ENCODE measurements around the gene CDCP2.
A peak's percentile ranks its signal among the peaks of the same experiment; 100 is the strongest.

CDCP2 gene

DNA sequence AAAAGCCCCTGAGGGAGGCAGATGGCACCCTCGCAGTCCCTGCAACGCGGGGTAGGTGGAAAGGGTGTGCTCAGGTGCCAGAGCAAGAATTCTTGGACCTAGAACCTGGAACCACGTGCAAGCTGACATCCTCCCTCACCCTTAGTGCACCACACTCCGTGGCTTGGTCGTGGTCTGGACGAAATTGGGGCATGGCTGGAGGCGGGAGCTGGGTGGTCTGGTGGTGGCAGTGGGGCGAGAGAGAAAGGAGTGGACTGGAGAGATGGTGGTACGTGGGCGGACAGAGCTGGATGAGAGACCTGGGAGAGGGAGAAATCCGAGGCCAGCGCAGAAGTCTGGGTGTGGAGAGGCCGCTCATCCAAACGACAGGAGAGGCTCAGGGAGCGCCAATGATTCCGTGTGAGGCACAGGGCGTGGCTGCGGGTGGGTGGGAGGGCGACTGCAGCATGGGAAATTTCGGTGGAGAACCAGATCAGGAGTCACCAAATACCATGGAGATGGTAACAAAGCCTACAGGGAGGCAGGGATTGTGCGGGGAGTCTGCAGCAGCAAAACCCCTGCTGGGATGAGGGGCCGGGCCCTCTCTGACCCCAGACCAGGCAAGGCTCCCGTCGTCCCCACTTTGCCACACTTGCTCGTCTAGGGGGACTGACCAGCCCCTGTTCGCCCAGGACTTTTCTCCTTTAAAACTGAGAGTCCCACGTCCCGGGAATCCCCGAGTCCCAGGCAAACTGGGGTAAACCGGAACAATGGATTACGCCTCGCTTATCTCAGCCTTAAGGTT, 31.9 kb downstream of the CDCP2 start:
- no peak overlapping the region for H3K4me3 ChIP-seq
- H3K4me2 ChIP-seq, result peak overlapping the region; percentile 60
- H3K27ac ChIP-seq, result no peak overlapping the region

GRCh38 chr1:54120018-54120697, 32.6 kb downstream of the CDCP2 start:
- H4K20me1 ChIP-seq, result no peaks in the 10 kb centered on the region
- peaks cover 3% of the 10 kb centered on the region; the same call in 1 of the 2 replicates for H3K4me1 ChIP-seq
- H3K27me3 ChIP-seq, result peaks cover 5% of the 10 kb centered on the region; the same call in 1 of the 2 replicates
- H3K4me2 ChIP-seq, result no peak overlapping the region
- H3K9me3 ChIP-seq, result no peaks in the 10 kb centered on the region
- H3K4me3 ChIP-seq, result no peak overlapping the region
- H3K9ac ChIP-seq, result no peak overlapping the region
- no peak for TF ChIP-seq Cebpa-rat (IDR thresholded peaks at IDR 0.05)
- no peak overlapping the region for H3K27ac ChIP-seq
- H3K36me3 ChIP-seq, result no peaks in the 10 kb centered on the region

More for the DNA sequence above, 31.9 kb downstream of the CDCP2 start:
- Histone ChIP-seq H3K4me1 (peaks cover 3% of the 10 kb centered on the region; the same call in 1 of the 2 replicates), H3K27me3 (peaks cover 5% of the 10 kb centered on the region; the same call in 1 of the 2 replicates), H4K20me1 (no peaks in the 10 kb centered on the region), H3K36me3 (no peaks in the 10 kb centered on the region), H3K9me3 (no peaks in the 10 kb centered on the region), H3K9ac (no peak overlapping the region)
- TF ChIP-seq Cebpa-rat (IDR thresholded peaks at IDR 0.05), result no peak

- Histone ChIP-seq H3K27ac (no peak overlapping the region), H3K4me2 (no peak overlapping the region)
These were observed 34.1 kb downstream of the CDCP2 start for GRCh38 chr1:54118704-54119103.

GRCh38 chr1:54117815-54118563, 34.8 kb downstream of the CDCP2 start:
- no peaks in the 10 kb centered on the region for H3K36me3 ChIP-seq
- no peak for TF ChIP-seq Cebpa-rat (IDR thresholded peaks at IDR 0.05)
- no peak overlapping the region for H3K27ac ChIP-seq
- H3K4me1 ChIP-seq, result peaks cover 3% of the 10 kb centered on the region; the same call in 1 of the 2 replicates
- peaks cover 5% of the 10 kb centered on the region; the same call in 1 of the 2 replicates for H3K27me3 ChIP-seq
- no peak overlapping the region for H3K4me2 ChIP-seq
- H3K9me3 ChIP-seq, result no peaks in the 10 kb centered on the region
- H3K9ac ChIP-seq, result no peak overlapping the region
- no peak overlapping the region for H3K4me3 ChIP-seq
- no peaks in the 10 kb centered on the region for H4K20me1 ChIP-seq

More at GRCh38 chr1:54118704-54119103, 34.1 kb downstream of the CDCP2 start:
- H4K20me1 ChIP-seq, result no peaks in the 10 kb centered on the region
- no peaks in the 10 kb centered on the region for H3K9me3 ChIP-seq
- H3K27me3 ChIP-seq, result peaks cover 5% of the 10 kb centered on the region; the same call in 1 of the 2 replicates
- H3K4me1 ChIP-seq, result peaks cover 3% of the 10 kb centered on the region; the same call in 1 of the 2 replicates
- no peaks in the 10 kb centered on the region for H3K36me3 ChIP-seq
- no peak overlapping the region for H3K9ac ChIP-seq
- TF ChIP-seq Cebpa-rat (IDR thresholded peaks at IDR 0.05), result no peak
- H3K4me3 ChIP-seq, result no peak overlapping the region

DNA sequence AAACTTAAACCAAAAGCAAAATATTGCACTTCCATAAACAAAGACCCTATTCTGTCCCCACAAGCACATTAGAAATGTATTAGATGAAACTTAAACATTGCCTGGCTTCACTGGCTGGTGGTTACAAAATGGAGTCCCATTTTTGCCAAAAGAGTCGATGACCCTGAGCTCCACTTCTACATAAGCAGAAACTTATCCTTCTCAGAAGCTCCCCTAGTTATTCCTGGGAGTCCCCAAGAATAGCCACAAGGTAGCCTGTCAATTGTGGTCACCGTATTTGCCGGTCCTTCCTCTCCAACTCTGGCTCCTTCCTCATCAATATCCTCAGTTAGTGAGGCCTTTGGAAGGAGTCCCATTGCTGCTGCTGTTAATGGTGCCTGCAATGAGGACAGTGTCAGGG, 37.3 kb downstream of the CDCP2 start:
- Histone ChIP-seq H3K27ac (no peak overlapping the region), H4K20me1 (no peaks in the 10 kb centered on the region), H3K9me3 (no peaks in the 10 kb centered on the region), H3K9ac (no peak overlapping the region), H3K4me2 (no peak overlapping the region), H3K4me3 (no peak overlapping the region), H3K36me3 (no peaks in the 10 kb centered on the region), H3K27me3 (no peaks in the 10 kb centered on the region), H3K4me1 (no peaks in the 10 kb centered on the region)
- no peak for TF ChIP-seq Cebpa-rat (IDR thresholded peaks at IDR 0.05)

DNA sequence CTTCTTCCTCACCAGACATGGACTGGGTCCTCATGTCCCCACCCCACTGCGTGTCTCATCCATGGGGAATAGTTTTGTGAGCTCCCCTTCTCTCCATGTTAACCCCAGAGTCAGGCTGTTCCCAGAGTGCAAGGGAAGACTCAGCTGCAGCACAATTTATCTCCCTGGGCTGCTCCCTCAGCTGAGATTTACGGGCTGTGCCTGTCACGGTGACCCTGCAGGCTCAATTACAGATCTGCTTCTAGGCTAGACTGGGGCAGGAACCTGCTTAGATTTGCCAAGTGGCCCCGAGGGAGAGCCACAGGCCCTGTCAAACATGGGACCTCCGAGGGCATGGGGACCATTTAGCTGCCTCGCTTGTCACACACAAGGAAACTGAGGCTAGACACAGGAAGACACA, 37.8 kb downstream of the CDCP2 start:
- no peak for TF ChIP-seq Cebpa-rat (IDR thresholded peaks at IDR 0.05)
- Histone ChIP-seq H3K36me3 (no peaks in the 10 kb centered on the region), H4K20me1 (no peaks in the 10 kb centered on the region), H3K4me2 (no peak overlapping the region), H3K4me1 (no peaks in the 10 kb centered on the region), H3K27ac (no peak overlapping the region), H3K9ac (no peak overlapping the region), H3K9me3 (no peaks in the 10 kb centered on the region), H3K27me3 (no peaks in the 10 kb centered on the region), H3K4me3 (no peak overlapping the region)

DNA sequence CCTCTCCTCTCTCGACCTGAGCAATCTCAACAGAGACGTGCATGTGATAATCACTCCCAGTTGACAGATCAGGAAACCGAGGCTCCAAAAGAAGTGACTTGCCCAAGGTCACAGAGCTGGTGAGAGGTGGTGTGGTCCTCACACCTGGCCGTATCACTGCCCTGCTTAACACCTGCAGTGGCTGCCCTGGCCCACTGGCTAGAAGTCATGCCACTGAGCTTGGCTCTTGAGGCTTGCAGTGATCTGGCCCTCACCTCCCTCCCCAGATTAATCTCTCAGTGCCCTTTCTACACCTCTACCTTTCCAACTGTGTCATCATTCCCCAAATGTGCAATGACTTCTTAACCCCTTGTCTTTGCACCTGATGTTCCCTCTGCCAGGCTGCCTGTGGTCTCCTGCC, 38.8 kb downstream of the CDCP2 start:
- no peaks in the 10 kb centered on the region for H4K20me1 ChIP-seq
- no peaks in the 10 kb centered on the region for H3K27me3 ChIP-seq
- TF ChIP-seq Cebpa-rat (IDR thresholded peaks at IDR 0.05), result no peak
- no peak overlapping the region for H3K4me3 ChIP-seq
- no peaks in the 10 kb centered on the region for H3K36me3 ChIP-seq
- H3K9ac ChIP-seq, result no peak overlapping the region
- H3K4me1 ChIP-seq, result no peaks in the 10 kb centered on the region
- no peaks in the 10 kb centered on the region for H3K9me3 ChIP-seq
- no peak overlapping the region for H3K4me2 ChIP-seq
- H3K27ac ChIP-seq, result no peak overlapping the region

- H3K9me3 ChIP-seq, result no peaks in the 10 kb centered on the region
- H3K9ac ChIP-seq, result no peak overlapping the region
- no peaks in the 10 kb centered on the region for H3K27me3 ChIP-seq
- no peak for TF ChIP-seq Cebpa-rat (IDR thresholded peaks at IDR 0.05)
- no peaks in the 10 kb centered on the region for H3K4me1 ChIP-seq
- H3K4me3 ChIP-seq, result no peak overlapping the region
- H3K36me3 ChIP-seq, result no peaks in the 10 kb centered on the region
- no peaks in the 10 kb centered on the region for H4K20me1 ChIP-seq
- H3K4me2 ChIP-seq, result no peak overlapping the region
- H3K27ac ChIP-seq, result no peak overlapping the region
These were observed 40.0 kb downstream of the CDCP2 start for GRCh38 chr1:54112705-54113368.

- H3K4me2 ChIP-seq, result no peak overlapping the region
- H4K20me1 ChIP-seq, result no peaks in the 10 kb centered on the region
- H3K27ac ChIP-seq, result no peak overlapping the region
- H3K9me3 ChIP-seq, result no peaks in the 10 kb centered on the region
- H3K36me3 ChIP-seq, result no peaks in the 10 kb centered on the region
- H3K27me3 ChIP-seq, result no peaks in the 10 kb centered on the region
- no peak overlapping the region for H3K9ac ChIP-seq
- no peak overlapping the region for H3K4me3 ChIP-seq
- H3K4me1 ChIP-seq, result no peaks in the 10 kb centered on the region
- no peak for TF ChIP-seq Cebpa-rat (IDR thresholded peaks at IDR 0.05)
These were observed 40.8 kb downstream of the CDCP2 start for GRCh38 chr1:54112027-54112426.
